Measurements from ENCODE around the gene CAPN12.

CAPN12 gene

GRCh38 chr19:38737921-38738737, 6.1 kb downstream of the CAPN12 start:
- no peak for FAIRE-seq
- DNase-seq (ENCODE audit: insufficient read length, low spot score) = no peak
- no peak for TF ChIP-seq CTCF (IDR thresholded peaks at IDR 0.05; ENCODE audit: insufficient read depth, missing control alignments)

GRCh38 chr19:38737281-38737865, 6.9 kb downstream of the CAPN12 start:
- FAIRE-seq = no peak
- TF ChIP-seq CTCF (IDR thresholded peaks at IDR 0.05; ENCODE audit: insufficient read depth, missing control alignments) = no peak

GRCh38 chr19:38736413-38737280, 7.6 kb downstream of the CAPN12 start:
- DNase-seq (ENCODE audit: insufficient read length, low spot score) (peak; percentile 85), FAIRE-seq (no peak)
- TF ChIP-seq CTCF (IDR thresholded peaks at IDR 0.05; ENCODE audit: insufficient read depth, missing control alignments) = no peak

More at GRCh38 chr19:38737281-38737865, 6.9 kb downstream of the CAPN12 start:
- no peak for DNase-seq (ENCODE audit: insufficient read length, low spot score)

- FAIRE-seq = no peak
- TF ChIP-seq CTCF (IDR thresholded peaks at IDR 0.05; ENCODE audit: insufficient read depth, missing control alignments) = no peak
- DNase-seq (ENCODE audit: insufficient read length, low spot score) = no peak
Measured at GRCh38 chr19:38736036-38736412, 8.2 kb downstream of the CAPN12 start.

- no peak for DNase-seq (ENCODE audit: insufficient read length, low spot score)
- FAIRE-seq = no peak
- TF ChIP-seq CTCF (IDR thresholded peaks at IDR 0.05; ENCODE audit: insufficient read depth, missing control alignments) = no peak
Measured at GRCh38 chr19:38735257-38735686, 9.0 kb downstream of the CAPN12 start.

- TF ChIP-seq CTCF (IDR thresholded peaks at IDR 0.05; ENCODE audit: insufficient read depth, missing control alignments) = no peak
- FAIRE-seq = no peak
- no peak for DNase-seq (ENCODE audit: insufficient read length, low spot score)
Measured at GRCh38 chr19:38734426-38735256, 9.6 kb downstream of the CAPN12 start.
